Stomach (tissue), 9 donors: ENCODE results near the gene SHISAL1. TPM values are rescaled to one million over a fixed set of nuclear protein-coding genes. Genes with fewer than 3 reads are reported as not detected.

Source experiments
- DNase-seq, 2 donors: peaks; one replicate each; pipeline versions ENCODE4 v3.0.0 to v3.0.0-alpha.2; 2013 to 2019
- H3K27ac ChIP-seq, 5 donors: fragments of 200-600 bp in 4 of 5; sonication (generic) in 4 of 5; one replicate each; pipeline ENCODE4 v1.5.1; 2013 to 2019; ENCODE audit warnings: mild to moderate bottlenecking in 1 of 5, moderate library complexity in 1 of 5
- H3K27me3 ChIP-seq, 3 donors: fragments of 200-600 bp; sonication (generic); one replicate each; pipeline ENCODE4 v1.5.1; 2017 to 2019; ENCODE audit warnings: mixed run types in 1 of 3
- H3K36me3 ChIP-seq, 4 donors: fragments of 200-600 bp; sonication (generic); 1 replicate in 3 of 4; 2 replicates in 1 of 4; pipeline ENCODE4 v1.5.1; 2016 to 2019
- H3K4me1 ChIP-seq, 4 donors: fragments of 200-600 bp; sonication (generic); one replicate each; pipeline ENCODE4 v1.5.1; 2016 to 2019
- H3K4me3 ChIP-seq, 4 donors: fragments of 200-600 bp; sonication (generic) in 3 of 4; one replicate each; pipeline ENCODE4 v1.5.1; 2016 to 2019; ENCODE audit warnings: mild to moderate bottlenecking in 1 of 4
- H3K9me3 ChIP-seq, 4 donors: fragments of 200-600 bp; sonication (generic); one replicate each; pipeline ENCODE4 v1.5.1; 2016 to 2019
- EP300 ChIP-seq: sonication (generic); formaldehyde crosslinking; IDR thresholded peaks from one replicate; pipeline ENCODE4 v1.6.1; 2017; ENCODE audit warnings: antibody characterized with exemption
- POLR2A ChIP-seq, 4 donors: fragments of 450-650 bp; IDR thresholded peaks; one replicate each; pipeline ENCODE4 v1.6.1; 2016; ENCODE audit warnings: antibody characterized with exemption in 4 of 4, control low read depth in 2 of 4, mild to moderate bottlenecking in 1 of 4, moderate library complexity in 1 of 4
- POLR2AphosphoS5 ChIP-seq, 3 donors: sonication (generic); formaldehyde crosslinking; IDR thresholded peaks; one replicate each; pipeline ENCODE4 v1.6.1; 2016; ENCODE audit warnings: antibody characterized with exemption in 3 of 3
- WGBS, 5 donors: extraction: QIAGEN DNeasy Blood & Tissue Kit in 3 of 5; methylation state at CpG; one replicate each; pipeline versions ENCODE4 v1.1.5 to v1.1.7; 2013 to 2018; 5-methylcytosine and 5-hydroxymethylcytosine counted together
- intact Hi-C: fragments of 100-400 bp; cut with DNase I; formaldehyde crosslinking; loops from one replicate; pipeline ENCODE4 v1.15.1; 2023; ENCODE audit warnings: low total_unique reads
- polyA plus RNA-seq, 3 donors: library from polyadenylated mRNA; stranded (reverse); fragments of 200-250 nt; gene quantifications; one replicate each; pipeline ENCODE4 v1.2.3, GENCODE V29; 2013
- total RNA-seq, 5 donors: library from RNA; depleted of rRNA; stranded (reverse); fragments of >200 nt; gene quantifications; one replicate each; pipeline versions ENCODE4 v1.1.0 to v1.2.3, GENCODE V29; 2014 to 2016
- TF ChIP-seq, protein P1 (sequence below), 7 experiments: fragments of 450-650 bp in 4 of 7; fragments of 200-600 bp in 3 of 7; sonication (generic) in 3 of 7; IDR thresholded peaks; one replicate each; pipeline ENCODE4 v1.5.1; 2016 to 2019; ENCODE audit warnings: antibody characterized with exemption in 7 of 7, control low read depth in 2 of 7, mild to moderate bottlenecking in 1 of 7
- donor health status: healthy with polysubstance abuse.
- donor health status: Bipolar disorder and iron deficiency.
- donor health status: healthy.

SHISAL1 gene
- total and polyA plus RNA-seq, 8 donors = 0.43 to 19.3 (median 1.2) TPM

DNA sequence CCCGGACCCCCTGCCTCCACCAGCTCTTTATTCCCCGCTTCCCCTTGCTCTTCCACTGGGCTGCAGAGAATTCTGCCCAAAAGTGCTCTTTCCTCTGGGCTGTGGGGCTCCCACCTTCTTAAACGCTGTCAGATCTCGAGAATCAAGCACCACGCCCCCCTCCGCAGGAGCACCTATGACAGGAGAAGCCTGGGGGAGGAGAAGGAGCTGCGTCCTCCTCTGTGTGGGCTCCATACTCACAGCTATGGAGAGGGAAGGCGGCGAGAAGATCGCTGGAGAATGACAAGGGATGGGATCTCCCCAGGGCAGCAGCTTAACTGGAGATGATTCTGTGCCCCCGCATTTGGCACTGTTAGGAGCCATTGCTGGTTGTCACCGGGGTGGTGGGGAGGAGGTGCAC is 19.7 kb downstream of the SHISAL1 start:
- no peak overlapping the region for H3K4me3 ChIP-seq
- no peaks in the 10 kb centered on the region for H3K36me3 ChIP-seq
- peaks cover 0 to 11% (median 7%) of the 10 kb centered on the region in 4 donors for H3K9me3 ChIP-seq
- 76 to 85% (median 80%) methylated on average over 12 of the region's 12 CpGs for WGBS, 5 donors
- TF ChIP-seq POLR2AphosphoS5 (IDR thresholded peaks at IDR 0.05) (no peak), EP300 (no peak), POLR2A (IDR thresholded peaks at IDR 0.05) (no peak)
- TF ChIP-seq, protein P1, sequence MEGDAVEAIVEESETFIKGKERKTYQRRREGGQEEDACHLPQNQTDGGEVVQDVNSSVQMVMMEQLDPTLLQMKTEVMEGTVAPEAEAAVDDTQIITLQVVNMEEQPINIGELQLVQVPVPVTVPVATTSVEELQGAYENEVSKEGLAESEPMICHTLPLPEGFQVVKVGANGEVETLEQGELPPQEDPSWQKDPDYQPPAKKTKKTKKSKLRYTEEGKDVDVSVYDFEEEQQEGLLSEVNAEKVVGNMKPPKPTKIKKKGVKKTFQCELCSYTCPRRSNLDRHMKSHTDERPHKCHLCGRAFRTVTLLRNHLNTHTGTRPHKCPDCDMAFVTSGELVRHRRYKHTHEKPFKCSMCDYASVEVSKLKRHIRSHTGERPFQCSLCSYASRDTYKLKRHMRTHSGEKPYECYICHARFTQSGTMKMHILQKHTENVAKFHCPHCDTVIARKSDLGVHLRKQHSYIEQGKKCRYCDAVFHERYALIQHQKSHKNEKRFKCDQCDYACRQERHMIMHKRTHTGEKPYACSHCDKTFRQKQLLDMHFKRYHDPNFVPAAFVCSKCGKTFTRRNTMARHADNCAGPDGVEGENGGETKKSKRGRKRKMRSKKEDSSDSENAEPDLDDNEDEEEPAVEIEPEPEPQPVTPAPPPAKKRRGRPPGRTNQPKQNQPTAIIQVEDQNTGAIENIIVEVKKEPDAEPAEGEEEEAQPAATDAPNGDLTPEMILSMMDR (IDR thresholded peaks at IDR 0.05) = no peak
- H3K4me1 ChIP-seq = no peaks in the 10 kb centered on the region
- no peak overlapping the region for H3K27ac ChIP-seq
- peaks cover 0 to 27% (median 0%) of the 10 kb centered on the region in 3 donors for H3K27me3 ChIP-seq
- intact Hi-C loops = no loop called here
- no peak for DNase-seq

DNA sequence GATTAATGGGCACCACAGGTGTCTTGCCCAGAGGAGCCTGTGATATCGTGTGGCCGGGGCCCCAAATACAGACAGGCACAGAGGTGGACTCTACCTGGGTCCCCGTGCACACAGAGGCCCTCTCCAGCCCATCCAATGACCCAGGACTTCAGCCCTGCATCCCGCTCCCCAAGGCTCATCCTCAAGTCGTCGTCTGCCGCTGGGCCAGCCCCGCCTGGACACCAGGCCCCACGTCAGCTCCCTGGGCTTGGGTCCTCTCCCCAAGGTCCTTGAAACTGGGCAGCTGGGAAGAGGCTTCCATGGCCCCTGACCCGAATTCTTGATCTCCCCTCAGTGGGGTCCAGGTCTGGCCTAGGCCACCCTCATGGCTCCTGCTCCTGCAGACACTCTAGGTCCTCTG is 20.2 kb downstream of the SHISAL1 start:
- Histone ChIP-seq H3K27ac (no peak overlapping the region), H3K4me1 (no peaks in the 10 kb centered on the region), H3K27me3 (peaks cover 0 to 27% (median 0%) of the 10 kb centered on the region in 3 donors), H3K36me3 (no peaks in the 10 kb centered on the region), H3K4me3 (no peak overlapping the region), H3K9me3 (peaks cover 0 to 11% (median 7%) of the 10 kb centered on the region in 4 donors)
- no peak for DNase-seq
- no peak for TF ChIP-seq POLR2A (IDR thresholded peaks at IDR 0.05)
- TF ChIP-seq EP300 = no peak
- TF ChIP-seq POLR2AphosphoS5 (IDR thresholded peaks at IDR 0.05) = no peak
- TF ChIP-seq, protein P1 (IDR thresholded peaks at IDR 0.05) = no peak
- intact Hi-C loops = no loop called here
- WGBS, 5 donors = 82 to 87% (median 83%) methylated on average over 5 to 10 of the region's 10 CpGs

DNA sequence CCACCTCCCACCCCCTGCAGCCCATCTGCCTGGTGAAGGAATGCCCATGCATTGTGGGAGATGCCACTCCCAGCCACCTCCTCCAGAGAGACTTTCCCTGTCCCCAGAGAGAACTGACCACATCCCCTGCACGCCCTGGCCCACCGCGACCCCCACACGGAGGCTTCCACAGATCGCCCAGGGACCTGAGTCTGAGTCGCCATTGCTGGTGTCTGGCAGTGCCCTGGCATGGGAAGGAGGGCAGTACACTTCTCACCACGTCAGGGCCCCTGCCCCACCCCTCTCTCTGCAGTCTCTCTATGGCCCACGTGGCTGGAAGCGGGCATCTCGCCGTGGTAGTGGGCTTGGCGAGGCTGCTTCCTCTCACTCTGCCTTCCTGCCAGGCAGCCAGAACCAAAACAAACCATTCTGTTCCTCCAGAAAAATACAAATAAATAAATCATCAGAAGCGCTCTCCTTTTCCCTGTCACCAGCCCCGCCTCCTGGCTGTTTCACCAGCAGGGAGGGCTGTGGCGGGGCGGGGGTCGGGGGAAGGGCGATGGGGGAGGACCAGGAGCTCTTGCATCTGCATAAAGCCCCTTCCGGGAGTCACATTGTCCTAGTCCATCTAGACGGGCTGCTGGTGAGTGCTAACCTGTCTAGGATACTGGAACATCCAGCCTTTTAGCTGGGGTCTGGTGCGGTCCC is 20.9 kb downstream of the SHISAL1 start:
- intact Hi-C loops = no loop called here
- Histone ChIP-seq H3K4me1 (no peaks in the 10 kb centered on the region), H3K27ac (no peak overlapping the region), H3K27me3 (peaks cover 0 to 31% (median 0%) of the 10 kb centered on the region in 3 donors), H3K9me3 (peaks cover 0 to 11% (median 7%) of the 10 kb centered on the region in 4 donors), H3K4me3 (no peak overlapping the region), H3K36me3 (no peaks in the 10 kb centered on the region)
- 40 to 49% (median 42%) methylated on average over 20 to 21 of the region's 21 CpGs for WGBS, 5 donors
- DNase-seq = no peak
- TF ChIP-seq POLR2A (IDR thresholded peaks at IDR 0.05) (no peak), EP300 (no peak), POLR2AphosphoS5 (IDR thresholded peaks at IDR 0.05) (no peak)
- TF ChIP-seq, protein P1 (IDR thresholded peaks at IDR 0.05) = no peak

DNA sequence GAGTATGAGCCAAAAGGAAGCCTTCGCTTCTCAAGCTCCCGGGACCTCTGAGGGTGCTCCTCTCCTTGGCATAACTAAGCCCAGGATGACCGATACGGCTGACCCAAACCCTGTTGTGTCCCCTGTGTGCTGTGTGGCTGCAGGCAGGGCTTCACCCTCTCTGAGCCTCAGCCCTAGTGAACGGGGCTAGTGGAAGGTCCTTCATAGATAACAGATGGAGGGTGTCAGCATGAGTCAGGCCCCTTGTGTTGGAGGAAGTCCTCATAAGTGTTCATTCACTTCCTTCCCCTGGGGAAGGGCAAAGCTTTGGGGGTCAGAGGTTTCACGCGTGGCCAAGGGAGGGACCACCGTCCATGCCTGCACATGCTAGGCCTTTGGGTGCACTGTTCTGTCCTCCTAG is 21.5 kb downstream of the SHISAL1 start:
- Histone ChIP-seq H3K27ac (no peak overlapping the region), H3K4me3 (no peak overlapping the region), H3K4me1 (no peaks in the 10 kb centered on the region), H3K36me3 (no peaks in the 10 kb centered on the region), H3K27me3 (peaks cover 0 to 37% (median 0%) of the 10 kb centered on the region in 3 donors), H3K9me3 (peaks cover 0 to 11% (median 7%) of the 10 kb centered on the region in 4 donors)
- intact Hi-C loops = no loop called here
- 69 to 79% (median 76%) methylated on average over 8 of the region's 8 CpGs; no CpG with 5 or more reads in 1 of the 5 donors for WGBS, 5 donors
- no peak for TF ChIP-seq POLR2AphosphoS5 (IDR thresholded peaks at IDR 0.05)
- TF ChIP-seq, protein P1 (IDR thresholded peaks at IDR 0.05) = no peak
- no peak for TF ChIP-seq EP300
- no peak for TF ChIP-seq POLR2A (IDR thresholded peaks at IDR 0.05)
- no peak for DNase-seq
